NB4 (cell line): ENCODE measurements around the gene MYL3.
"Not testable (repeated sequence)": the region's sequence is repeated elsewhere in the genome, so short reads cannot be mapped to it uniquely, and the experiment has no call there.

ENCODE experiments used
- DNase-seq: peaks from one replicate; pipeline ENCODE4 v3.0.0; 2010; ENCODE audit warnings: low read depth
- H3K4me3 ChIP-seq: one replicate; pipeline ENCODE4 v1.5.1; 2011; ENCODE audit warnings: mild to moderate bottlenecking, low read depth, low read length, moderate library complexity
- CTCF ChIP-seq: IDR thresholded peaks from one replicate; pipeline ENCODE4 v1.5.1; 2012; ENCODE audit warnings: low read depth, low read length
- MAX ChIP-seq: IDR thresholded peaks from 2 replicates; pipeline ENCODE4 v1.6.1; 2011; ENCODE audit warnings: low read depth, low read length
- MYC ChIP-seq: IDR thresholded peaks from 2 replicates; pipeline ENCODE4 v1.6.1; 2011; ENCODE audit warnings: low read depth, low read length
- POLR2A ChIP-seq: IDR thresholded peaks from 2 replicates; pipeline ENCODE4 v1.6.1; 2011; ENCODE audit warnings: mild to moderate bottlenecking; ENCODE audit not compliant: insufficient read length; ENCODE audit errors: extremely low read depth

Gene MYL3

DNA sequence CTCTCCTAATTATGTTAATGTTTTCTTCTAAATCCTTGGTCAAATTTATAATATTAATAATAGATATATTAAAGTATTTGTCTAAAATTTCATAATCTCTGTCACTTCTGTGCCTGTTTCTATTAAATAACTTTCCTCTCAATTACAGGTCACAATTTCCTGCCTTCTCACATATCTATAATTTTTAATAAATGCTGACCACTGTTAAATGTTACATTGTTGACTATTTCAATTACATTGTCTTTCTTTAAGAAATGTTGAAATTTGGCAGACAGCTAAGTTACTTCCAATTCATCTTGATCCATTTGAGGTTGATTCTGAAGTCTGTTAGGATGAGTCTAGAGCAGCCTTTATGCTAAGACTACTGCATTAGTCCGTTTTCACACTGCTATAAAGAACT lies 41.7 kb downstream of the MYL3 start:
- TF ChIP-seq MYC, result no peak
- no peak for TF ChIP-seq MAX
- no peak for TF ChIP-seq POLR2A
- TF ChIP-seq CTCF, result no peak
- no peak overlapping the region for H3K4me3 ChIP-seq
- DNase-seq, result no peak

GRCh38 chr3:46820852-46821251 lies 42.4 kb downstream of the MYL3 start:
- TF ChIP-seq POLR2A (no peak), MYC (no peak), CTCF (no peak)
- DNase-seq, result no peak
- H3K4me3 ChIP-seq, result no peak overlapping the region

DNA sequence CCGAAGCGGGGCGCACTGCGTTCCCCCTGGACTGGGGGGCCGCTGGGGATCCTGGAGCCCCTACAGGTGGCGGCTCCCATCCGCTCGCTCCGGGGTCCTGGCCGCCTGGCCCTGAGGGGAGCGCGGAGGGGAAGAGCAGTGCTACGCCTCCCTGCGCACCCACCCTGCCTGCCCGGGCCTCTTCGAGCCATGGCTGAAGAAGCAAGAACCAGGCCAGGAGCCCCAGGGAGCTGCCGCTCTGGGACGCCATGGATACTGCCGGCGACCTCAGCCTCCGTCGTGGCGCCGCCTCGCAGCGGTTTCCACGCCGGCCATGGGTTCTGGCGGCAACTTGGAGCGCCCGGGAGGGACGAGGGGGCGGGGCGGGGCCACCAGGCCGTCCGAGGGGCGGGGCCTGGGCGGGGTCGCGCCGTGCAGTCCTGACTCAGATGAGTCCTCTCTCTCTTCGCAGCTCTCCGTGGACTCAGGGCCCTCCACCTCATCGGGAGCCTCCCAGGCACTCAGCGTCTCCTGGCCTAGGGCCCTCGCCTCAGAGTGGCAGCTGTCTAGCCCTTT lies 50.9 kb downstream of the MYL3 start:
- peak; percentile 36 for DNase-seq
- no peak for TF ChIP-seq MYC
- no peak for TF ChIP-seq MAX
- H3K4me3 ChIP-seq, result no peak overlapping the region

DNA sequence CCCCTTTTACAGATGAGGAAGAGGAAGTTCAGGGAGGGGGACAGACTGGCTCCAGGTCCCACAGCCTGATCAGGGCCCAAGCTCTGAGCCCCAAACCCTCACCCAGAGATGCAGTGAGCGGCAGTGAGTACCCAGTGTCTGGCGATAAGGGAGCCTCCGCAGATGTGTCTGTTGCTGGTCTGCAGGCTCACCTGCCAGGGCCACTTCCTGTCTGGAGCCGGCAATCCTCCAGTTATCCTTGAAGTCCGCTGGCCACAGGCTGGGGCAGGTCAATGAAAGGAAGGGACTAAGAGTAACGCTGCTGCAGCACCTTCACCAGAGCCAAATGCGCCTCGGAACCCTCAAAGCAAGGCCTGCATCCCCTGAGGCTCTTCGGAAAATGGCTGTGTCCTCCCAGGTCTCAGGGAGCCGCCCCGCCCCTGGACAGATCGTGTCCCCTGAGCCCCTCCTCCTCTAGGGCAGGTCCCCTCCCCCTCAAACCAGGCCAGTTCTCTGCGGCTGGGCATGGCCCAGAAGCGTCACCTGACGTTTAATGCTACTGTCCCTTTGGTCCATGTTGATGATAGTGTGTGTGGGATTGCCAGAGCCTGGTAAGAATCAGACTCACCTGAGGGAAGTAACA lies 51.5 kb downstream of the MYL3 start:
- no peak for DNase-seq
- H3K4me3 ChIP-seq, result no peak overlapping the region
- TF ChIP-seq POLR2A (no peak), MAX (no peak), MYC (no peak), CTCF (no peak)

- DNase-seq, result not testable (repeated sequence)
These were observed 54.5 kb downstream of the MYL3 start for GRCh38 chr3:46808766-46809165.

More at GRCh38 chr3:46808766-46809165, 54.5 kb downstream of the MYL3 start:
- H3K4me3 ChIP-seq, result not testable (repeated sequence)
